ENCODE measurements around the gene COMTD1.
"Not testable (repeated sequence)": the region's sequence is repeated elsewhere in the genome, so short reads cannot be mapped to it uniquely, and the experiment has no call there.

The COMTD1 gene

DNA sequence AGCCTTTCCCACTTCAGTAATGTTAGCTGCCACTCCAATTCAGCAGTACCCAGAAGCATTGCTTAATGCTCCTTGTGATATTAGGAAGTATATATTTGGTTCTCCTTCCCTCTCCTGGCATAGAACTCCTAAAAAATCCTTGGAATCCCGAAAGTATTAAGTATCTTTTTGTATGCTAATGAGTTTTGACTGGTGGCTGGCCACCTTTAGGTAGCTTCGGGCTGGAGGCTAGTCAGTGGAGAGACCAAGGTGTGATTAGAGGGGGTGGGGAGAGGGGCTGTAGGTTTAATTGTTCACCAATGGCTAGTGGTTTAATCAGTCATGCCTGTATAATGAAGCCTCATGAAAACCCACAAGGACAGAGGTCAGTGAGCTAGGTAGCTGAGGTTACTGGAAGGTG, 12.2 kb downstream of the COMTD1 start:
- DNase-seq (ENCODE audit: low spot score) = no peak

DNA sequence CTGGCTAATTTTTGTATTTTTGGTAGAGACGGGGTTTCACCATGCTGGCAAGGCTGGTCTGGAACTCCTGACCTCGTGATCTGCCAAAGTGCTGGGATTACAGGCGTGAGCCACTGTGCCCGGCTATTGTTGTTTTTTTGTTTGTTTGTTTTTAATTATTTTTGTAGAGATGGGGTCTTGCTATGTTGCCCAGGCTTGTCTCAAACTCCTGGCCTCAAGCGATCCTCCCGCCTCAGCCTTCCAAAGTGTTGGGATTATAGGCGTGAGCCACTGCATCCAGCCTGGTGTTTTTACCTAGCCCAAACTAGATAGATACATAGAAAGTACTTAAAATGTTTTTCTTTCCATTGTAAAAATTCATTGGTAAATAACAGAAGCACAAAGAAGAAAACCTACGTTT, 14.3 kb downstream of the COMTD1 start:
- DNase-seq (ENCODE audit: low spot score) = not testable (repeated sequence)

DNA sequence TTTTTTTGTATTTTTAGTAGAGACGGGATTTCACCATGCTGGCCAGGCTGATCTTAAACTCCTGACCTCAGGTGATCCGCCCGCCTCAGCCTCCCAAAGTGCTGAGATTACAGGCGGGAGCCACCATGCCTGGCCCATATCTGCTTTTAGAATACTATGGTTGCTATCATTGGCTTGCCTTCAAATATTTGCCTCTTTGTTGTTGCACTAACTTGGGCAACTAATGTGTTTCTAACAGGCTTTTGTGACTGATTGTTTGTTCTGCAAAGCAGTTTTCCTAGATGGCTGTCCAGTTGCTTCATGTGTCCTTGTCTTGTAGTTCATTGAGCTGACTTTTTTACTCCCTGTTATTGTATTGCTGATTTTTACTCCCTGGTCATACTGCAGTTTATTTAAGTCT, 15.5 kb downstream of the COMTD1 start:
- DNase-seq (ENCODE audit: low spot score) = no peak

DNA sequence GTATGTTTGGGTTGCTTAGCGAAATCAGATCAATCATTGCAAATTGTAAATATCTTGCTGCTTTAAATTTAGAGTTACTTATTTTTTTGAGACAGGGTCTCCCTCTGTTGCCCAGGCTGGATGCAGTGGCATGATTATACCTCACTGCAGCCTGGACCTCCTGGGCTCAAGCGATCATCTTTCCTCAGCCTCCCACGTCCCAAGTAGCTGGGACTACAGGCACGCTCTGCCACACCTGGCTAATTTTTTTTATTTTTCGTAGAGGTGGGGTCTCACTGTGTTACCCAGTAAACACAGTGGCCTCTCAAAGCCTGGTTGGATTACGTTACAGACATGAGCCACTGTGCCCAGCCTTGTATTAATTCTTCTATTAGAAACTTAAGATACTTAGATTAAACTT, 23.4 kb downstream of the COMTD1 start:
- no peak for DNase-seq (ENCODE audit: low spot score)

DNA sequence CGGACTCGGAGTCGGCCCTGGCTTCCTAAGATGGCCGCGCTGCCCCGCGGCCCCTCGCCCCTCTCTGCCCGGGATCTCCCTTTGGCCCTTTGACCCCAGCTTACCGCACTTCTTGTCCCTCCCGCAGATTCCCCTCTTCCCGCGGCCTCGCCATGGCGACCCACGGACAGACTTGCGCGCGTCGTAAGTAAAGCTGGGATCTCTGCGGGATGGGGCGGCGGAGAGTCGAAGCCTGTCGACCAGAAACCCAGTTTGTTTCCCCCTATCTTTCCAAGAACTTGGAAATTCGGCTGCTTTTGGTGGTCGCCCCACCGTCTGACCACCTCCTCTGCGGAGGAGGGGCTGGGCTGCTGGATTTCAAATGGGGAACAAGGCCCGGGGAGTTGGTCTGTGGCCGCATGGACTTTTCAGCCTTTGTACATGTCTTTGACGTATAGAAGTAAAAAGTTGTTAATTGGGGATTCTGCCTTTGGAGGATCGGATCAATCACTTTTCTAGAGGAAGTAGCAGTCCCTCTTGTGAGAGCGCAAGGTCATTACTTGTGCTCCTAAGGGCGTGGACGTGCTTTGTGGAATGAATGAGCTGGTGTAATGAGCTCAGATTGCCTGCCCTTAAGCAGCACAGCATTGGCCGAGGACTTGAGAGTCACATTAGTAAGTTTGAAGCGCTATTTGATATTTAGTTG, 24.6 kb downstream of the COMTD1 start:
- DNase-seq (ENCODE audit: low spot score) = peak; percentile 55

DNA sequence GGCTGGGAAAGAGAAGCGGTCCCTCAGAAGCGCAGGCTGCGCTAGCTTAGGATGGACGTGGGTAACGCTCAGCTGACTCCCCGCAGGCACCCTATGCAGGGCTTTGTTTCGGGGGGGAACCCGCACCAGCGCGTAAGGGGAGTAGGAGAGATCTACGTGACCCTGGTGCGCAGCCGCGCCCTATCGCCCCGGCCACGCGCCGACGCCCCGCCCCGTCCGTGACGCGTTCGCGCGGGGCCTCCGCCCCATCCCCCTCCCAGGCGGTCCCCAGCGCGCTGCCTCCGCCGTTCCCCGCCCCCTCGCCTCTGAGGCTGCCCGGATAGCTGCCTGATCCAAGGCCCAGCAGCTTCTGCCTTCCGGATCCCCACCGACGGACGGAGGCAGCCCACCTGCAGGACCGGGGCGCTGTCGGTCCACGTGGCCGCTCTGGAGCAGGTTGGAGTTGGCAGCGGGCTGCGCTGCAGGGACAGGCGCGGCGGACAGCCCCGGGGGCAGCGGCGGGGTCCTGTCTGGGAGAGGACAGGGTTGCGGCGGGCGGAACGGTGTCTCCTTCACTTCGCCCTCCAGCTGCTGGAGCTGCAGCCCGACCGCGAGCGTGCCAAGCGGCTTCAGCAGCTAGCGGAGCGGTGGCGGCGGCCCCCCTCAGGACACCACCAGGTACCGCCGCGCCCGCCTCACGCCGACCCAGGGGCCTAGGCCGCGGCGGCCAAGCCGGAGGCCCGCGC, 25.3 kb downstream of the COMTD1 start, which contains the start of gene VDAC2:
VDAC2 (plus strand) TSS at position 515 of the 725 bp plus-strand sequence. CDS start 363 bp downstream, outside the sequence.
- DNase-seq (ENCODE audit: low spot score) = peak; percentile 94

DNA sequence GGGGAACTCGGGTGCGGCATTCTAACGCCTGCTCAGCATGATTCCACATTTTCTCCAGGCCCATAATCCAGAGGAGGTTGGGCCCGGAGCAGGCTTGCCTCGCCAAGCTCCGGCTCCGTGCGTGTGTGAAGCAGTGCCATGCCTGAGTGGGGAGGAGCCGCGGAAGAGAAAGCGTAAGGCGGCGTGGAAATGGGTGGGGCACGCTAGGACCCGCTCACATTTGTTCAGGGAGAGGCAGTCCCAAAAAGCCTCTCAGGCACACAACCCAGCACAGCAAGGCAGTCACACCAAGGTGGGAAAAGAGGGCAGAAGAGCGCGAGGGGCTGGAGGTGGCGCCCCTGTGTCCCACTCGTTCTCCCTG, 25.9 kb downstream of the COMTD1 start:
- DNase-seq (ENCODE audit: low spot score) = peak; percentile 82

DNA sequence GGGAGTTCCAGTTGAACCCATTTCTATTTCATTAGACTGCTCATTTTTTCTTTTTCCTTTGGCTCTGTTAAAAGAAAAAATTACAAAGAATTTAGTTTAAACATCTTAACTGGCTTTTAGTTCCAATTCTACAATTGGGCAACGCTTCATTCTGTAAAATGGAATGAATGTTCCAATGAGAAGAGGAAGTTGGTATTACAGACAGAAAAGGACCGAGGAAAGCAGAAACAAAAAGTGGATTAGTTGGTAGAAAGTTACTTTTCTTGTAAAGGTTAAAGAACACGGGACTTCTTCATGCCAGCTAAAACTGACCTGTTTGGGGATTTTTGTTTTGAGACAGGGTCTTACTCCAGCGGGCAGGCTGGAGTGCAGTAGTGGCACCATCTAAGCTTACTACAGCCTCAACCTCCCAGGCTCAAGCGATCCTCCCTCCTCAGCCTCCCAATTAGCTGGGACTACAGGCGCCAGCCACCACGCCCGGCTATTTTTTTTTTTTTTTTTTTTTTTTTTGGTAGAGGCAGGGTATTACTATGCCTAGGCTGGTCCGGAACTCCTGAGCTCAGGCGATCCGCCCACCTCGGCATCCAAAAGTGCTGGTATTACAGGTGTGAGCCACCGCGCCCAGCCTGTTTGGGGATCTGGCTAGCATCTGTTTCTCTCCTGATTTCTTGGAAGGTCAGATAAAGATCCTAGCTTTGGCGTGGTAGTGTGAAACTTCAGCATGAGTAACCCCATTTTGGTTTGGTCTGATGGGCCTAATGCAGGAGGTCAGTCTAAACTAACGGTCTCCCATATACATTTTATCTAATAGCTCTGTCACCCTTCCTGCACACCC, 26.5 kb downstream of the COMTD1 start:
- DNase-seq (ENCODE audit: low spot score) = no peak

DNA sequence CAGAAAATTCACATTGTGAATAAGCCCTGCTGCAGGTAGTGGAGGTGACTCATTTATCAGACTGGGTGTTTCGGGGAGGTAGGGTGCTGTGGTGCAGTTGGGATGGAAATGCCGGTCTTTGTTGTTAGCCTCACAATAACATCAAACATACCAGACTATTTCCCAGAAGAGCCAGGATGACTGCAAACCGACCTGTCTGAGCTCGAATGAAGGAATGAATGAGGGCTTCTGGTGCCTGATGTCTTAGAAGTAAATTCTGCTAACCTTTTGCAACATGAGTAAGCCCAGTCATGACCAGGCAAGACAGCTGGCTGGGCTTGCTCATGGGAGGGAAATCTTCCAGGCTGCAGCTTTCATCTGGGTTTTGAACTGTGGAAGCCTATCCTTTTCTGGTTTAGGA, 27.6 kb downstream of the COMTD1 start:
- no peak for DNase-seq (ENCODE audit: low spot score)

DNA sequence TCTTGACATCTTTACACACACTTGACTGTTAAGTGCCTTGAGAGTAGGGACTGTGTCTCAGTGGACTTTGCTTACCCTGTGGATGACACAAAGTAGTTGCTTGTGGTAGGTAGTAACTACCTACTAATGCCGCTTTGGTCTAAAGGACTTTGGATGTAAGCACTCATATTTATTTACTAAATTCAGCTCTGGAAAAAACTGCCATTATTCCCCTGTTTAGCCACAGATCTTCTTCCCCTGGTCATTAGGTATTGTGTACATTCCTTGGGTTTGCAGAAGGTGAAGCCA, 28.0 kb downstream of the COMTD1 start:
- no peak for DNase-seq (ENCODE audit: low spot score)

DNA sequence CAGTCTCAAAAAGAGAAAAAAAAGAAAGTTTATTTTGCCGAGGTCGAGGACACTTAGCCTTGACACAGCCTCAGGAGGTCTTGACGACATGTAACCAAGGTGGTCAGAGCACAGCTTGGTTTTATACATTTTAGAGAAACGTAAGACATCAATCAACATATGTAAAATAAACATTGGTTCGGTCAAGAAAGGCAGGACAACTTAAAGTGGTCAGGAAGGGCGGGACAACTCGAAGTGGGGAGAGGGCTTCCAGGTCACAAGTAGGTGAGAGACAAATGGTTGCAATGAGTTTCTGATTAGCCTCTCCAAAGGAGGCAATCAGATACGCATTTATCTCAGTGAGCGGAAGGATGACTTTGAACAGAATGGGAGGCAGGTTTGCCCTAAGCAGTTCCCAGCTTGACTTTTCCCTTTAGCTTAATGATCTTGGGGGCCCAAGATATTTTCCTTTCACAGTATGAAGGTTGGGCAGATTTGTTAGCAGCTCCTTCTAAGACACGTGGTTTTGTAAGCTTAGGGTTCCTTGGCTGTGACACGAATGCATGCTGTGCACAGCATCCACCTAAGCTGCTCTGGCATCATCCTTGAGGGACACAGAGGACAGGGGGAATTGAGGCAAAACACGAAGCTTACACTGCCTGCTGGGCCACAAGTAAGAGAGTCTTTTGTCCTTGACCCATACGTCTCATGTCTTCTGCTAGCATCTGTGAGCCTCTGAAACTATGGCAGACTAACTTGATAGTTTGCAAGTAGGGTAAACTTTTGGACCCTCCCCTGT, 28.5 kb downstream of the COMTD1 start:
- no peak for DNase-seq (ENCODE audit: low spot score)

DNA sequence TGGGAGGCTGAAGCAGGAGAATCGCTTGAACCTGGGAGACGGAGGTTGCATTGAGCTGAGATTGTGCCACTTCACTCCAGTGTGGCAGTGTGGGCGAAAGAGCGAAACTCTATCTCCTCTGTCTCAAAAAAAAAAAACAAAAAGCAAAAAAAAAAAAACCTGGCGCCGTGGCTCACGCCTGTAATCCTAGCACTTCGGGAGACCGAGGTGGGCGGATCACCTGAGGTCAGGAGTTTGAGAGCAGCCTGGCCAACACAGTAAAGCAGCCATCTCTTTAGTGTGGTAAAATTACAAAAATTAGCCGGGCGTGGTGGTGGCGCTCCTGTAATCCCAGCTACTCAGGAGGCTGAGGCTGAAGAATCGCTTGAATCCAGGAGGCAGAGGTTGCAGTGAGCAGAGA, 29.1 kb downstream of the COMTD1 start:
- not testable (repeated sequence) for DNase-seq (ENCODE audit: low spot score)

DNA sequence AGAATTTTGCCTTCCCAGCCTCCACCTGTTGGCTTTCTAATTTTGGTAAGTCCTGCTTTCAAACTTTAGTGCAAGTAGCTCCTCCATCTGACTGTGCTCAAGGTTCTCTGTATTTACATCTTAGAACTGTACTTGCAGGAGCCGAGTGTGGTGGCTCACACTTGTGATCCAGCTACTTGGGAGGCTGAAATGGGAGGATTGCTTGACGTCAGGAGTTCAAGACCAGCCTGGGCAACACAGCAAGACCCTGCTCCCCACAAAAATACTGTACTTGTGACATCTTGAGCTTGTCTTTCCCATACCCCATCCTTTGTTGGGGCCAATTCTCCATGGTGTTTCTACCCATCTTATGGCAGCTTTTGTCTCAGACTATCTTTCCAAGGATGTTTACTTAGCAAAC, 29.8 kb downstream of the COMTD1 start:
- DNase-seq (ENCODE audit: low spot score) = no peak

DNA sequence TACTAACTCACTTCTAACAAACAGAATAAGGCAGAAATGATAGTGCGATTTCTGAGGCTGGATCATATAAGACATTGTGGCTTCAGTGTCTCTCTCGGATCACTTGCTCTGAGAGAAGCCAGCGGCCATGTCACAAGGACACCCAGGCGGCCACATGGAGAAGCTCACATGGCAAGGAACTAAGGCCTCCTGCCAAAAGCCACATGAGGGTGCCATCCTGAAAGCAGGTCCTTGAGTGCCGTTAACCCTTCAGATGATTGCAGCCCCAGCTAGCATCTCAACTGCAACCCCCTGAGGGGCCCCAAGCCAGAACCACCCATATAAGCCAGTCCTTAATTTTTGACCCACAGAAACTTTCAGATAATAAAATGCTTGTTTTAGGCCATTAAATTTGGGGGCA, 32.0 kb downstream of the COMTD1 start:
- DNase-seq (ENCODE audit: low spot score) = no peak

DNA sequence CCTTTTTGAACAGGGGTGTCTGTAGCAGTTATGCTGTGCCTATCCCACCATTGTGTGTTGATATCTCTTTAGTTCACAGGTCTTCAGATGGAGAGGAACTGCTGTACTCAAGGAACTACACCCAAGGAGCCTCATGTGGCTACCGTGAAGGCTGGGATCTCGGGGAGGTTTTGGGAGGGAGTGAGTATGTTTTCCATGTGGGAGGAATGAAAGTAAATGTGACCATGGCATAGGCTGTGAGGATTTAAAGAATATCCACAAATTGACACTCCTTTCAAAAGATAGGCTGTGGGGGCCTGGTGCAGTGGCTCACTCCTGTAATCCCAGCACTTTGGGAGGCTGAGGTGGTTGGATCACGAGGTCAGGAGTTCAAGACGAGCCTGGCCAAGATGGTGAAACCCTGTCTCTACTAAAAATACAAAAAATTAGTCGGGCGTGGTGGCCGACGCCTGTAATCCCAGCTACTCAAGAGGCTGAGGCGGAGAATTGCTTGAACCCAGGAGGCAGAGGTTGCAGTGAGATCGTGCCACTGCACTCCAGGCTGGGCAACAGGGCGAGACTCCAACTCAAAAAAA, 32.6 kb downstream of the COMTD1 start:
- DNase-seq (ENCODE audit: low spot score) = not testable (repeated sequence)

DNA sequence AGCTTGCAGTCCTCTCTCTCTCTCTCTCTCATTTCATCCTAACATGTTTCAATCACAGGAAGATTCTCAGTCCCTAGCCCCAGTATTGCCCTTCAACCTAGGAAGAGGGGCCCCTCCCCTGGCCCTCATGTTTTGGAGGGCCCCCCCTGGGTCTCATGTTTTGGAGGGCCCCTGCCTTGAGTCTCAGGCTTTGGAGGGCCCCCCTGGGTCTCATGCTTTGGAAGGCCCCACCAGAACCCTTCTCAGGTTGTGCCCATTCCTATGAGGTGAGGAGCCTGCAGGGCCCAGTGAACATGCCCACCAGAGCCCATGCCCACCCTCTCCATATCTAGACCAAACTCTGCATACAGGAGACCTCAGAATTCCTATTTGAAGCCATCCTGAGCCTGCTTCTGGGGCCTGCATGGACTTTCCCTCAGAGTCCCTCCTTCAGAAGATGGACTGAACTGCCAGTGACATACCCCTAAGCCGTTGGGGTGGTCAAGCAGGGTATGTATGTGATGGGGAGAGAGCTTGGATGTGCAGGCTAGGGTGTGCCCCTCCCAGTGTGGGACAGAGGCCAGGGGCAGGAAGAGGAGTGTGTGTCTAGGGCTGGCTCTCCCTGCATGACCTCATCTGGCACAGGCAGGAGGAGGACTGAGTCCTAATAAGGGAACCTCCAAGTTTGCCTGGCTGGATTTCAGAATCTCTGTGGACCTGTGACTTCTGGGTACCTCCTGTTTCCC, 33.3 kb downstream of the COMTD1 start:
- DNase-seq (ENCODE audit: low spot score) = no peak

DNA sequence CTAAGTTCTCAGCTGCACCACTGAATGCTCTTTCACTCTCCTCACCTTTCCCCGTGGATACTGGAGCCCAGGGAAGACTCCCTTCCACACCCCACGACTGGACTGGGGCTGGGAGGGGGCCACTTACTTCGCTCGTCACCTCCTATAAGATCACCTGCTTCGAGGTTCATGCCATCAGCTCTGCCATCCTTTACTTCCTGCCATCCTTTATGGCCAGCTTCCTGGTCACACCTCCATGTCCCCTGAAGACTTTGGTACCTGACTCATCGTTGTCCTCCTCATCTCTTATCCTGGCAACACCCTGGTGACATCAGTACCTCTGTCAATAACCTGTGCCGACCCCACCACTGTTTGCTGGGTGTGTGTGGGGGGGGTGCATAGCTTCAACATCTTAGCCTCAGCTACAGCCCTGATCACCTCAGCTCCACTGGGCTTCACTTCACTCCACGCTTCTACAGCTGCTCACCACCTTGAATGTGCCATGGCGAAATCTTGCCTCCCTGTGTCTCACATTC, 33.9 kb downstream of the COMTD1 start:
- no peak for DNase-seq (ENCODE audit: low spot score)

DNA sequence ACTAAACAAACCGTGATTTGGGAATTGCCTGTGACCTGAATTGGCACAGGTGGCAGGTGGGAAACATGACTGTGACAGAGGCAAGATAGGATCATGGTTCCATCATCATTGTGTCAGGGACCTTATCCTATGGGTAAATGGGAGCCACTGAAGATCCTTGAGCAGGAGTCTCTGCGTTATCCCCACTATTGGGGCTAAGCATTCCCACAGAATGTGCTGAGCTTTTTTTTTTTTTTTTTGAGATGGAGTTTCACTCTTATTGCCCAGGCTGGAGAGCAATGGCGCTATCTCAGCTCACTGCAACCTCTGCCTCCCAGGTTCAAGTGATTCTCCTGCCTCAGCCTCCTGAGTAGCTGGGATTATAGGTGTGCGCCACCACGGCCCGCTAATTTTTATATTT, 35.8 kb downstream of the COMTD1 start:
- DNase-seq (ENCODE audit: low spot score) = not testable (repeated sequence)

DNA sequence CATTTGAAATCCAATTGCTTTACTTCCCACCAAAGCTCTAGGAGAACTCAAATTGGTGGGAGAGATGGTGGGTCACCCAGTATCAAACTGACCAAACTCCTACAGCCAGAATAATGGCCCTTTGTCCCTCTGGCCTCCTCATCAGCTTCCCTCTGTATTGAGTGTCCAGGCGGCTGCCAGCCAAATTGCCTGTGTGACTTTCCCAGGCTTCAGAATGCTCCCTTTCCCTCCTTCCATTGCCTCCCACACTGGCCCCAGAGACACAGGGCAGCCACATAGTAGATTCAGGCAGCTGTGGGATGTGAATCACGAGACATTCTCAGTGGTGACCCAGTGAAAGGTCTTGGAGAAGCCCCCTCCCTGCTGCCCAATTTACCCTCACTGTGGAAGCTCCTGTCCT, 37.9 kb downstream of the COMTD1 start:
- DNase-seq (ENCODE audit: low spot score) = no peak

DNA sequence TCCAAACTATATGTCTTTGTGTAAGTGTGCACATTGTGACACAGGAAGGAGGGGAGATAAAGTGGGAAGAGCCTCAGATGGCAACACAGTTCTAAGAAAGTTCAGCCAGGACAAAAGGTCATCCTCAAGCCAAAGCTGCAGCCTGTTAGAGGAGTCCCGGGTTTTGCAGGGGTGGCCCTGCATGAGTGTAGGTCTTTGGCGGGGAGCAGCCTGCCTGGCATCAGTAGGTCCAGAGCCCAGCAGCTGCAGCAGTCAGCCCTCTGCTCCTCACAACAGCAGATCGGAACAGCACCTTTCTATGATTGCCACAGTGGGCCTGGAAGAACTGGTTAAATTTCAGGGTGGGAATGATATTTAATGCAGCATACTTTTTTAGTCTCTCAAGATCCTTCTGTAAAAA, 38.7 kb downstream of the COMTD1 start:
- DNase-seq (ENCODE audit: low spot score) = no peak

Data from hematopoietic multipotent progenitor cell treated with erythropoietin and hydrocortisone succinate and interleukin-3 and kit ligand, for 15 days (in vitro differentiated cells).